ENCODE results near the gene GDPD4.
"Not testable (repeated sequence)": the region's sequence is repeated elsewhere in the genome, so short reads cannot be mapped to it uniquely, and the experiment has no call there.

Gene GDPD4

GRCh38 chr11:77303328-77303727 lies 1.8 kb upstream of the GDPD4 start:
- no peak for DNase-seq (ENCODE audit: low read depth)
- TF ChIP-seq, protein P1, sequence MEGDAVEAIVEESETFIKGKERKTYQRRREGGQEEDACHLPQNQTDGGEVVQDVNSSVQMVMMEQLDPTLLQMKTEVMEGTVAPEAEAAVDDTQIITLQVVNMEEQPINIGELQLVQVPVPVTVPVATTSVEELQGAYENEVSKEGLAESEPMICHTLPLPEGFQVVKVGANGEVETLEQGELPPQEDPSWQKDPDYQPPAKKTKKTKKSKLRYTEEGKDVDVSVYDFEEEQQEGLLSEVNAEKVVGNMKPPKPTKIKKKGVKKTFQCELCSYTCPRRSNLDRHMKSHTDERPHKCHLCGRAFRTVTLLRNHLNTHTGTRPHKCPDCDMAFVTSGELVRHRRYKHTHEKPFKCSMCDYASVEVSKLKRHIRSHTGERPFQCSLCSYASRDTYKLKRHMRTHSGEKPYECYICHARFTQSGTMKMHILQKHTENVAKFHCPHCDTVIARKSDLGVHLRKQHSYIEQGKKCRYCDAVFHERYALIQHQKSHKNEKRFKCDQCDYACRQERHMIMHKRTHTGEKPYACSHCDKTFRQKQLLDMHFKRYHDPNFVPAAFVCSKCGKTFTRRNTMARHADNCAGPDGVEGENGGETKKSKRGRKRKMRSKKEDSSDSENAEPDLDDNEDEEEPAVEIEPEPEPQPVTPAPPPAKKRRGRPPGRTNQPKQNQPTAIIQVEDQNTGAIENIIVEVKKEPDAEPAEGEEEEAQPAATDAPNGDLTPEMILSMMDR (conservative IDR thresholded peaks at IDR 0.05; ENCODE audit: control insufficient read depth, insufficient read depth, low read depth, low read length): no peak
- no peak overlapping the region for H3K4me3 ChIP-seq (ENCODE audit: control insufficient read depth, low read depth, low read length)

- H3K4me3 ChIP-seq (ENCODE audit: control insufficient read depth, low read depth, low read length): no peak overlapping the region
- TF ChIP-seq, protein P1 (conservative IDR thresholded peaks at IDR 0.05; ENCODE audit: control insufficient read depth, insufficient read depth, low read depth, low read length): no peak
- no peak for DNase-seq (ENCODE audit: low read depth)
These were observed 1.3 kb upstream of the GDPD4 start for GRCh38 chr11:77302752-77303151.

GRCh38 chr11:77300695-77301094 lies 791 bp downstream of the GDPD4 start:
- no peak overlapping the region for H3K4me3 ChIP-seq (ENCODE audit: control insufficient read depth, low read depth, low read length)
- DNase-seq (ENCODE audit: low read depth): no peak
- TF ChIP-seq, protein P1 (conservative IDR thresholded peaks at IDR 0.05; ENCODE audit: control insufficient read depth, insufficient read depth, low read depth, low read length): no peak

DNA sequence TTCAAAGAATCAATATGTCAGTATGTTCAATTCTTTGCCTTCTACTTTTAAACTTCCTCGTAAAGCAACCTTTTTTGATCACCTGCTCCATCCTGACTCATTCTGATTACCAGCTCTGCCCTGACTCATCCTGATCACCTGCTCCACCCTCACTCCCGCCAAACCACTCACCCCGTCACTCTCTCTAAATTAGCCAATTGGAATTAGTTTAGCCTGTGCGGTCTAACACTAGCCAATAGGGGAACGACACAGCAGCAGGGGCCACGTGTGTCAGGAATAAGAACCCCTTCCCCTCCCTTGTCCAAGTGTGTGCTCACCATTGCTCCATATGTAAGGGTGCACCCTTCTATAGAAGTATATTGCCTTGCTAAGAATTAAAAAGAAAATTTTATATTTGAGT lies 1.5 kb downstream of the GDPD4 start:
- H3K4me3 ChIP-seq (ENCODE audit: control insufficient read depth, low read depth, low read length): not testable (repeated sequence)
- peak; percentile 62 for DNase-seq (ENCODE audit: low read depth)

DNA sequence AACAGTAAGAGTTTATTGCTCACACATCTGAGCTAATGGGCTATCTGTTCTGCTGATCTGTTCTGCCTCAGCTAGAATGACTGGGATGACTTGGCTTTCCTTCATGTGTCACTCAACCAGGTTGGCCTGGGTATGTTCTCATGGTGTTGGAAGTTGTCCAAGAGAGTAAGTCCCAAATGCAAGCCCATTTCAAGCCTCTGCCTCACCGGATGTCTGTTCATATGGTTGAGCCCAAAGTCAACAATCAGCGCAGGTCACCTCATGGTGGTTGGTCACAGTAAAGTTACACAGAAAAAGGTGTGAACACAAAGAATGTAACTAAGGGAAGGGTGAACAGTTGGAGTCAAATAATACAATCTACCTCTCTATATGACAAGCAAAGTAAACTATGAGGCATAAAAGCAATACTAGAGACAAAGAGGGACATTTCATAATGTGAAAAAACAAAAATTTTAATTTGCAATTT lies 1.9 kb downstream of the GDPD4 start:
- TF ChIP-seq, protein P1 (conservative IDR thresholded peaks at IDR 0.05; ENCODE audit: control insufficient read depth, insufficient read depth, low read depth, low read length): no peak
- no peak overlapping the region for H3K4me3 ChIP-seq (ENCODE audit: control insufficient read depth, low read depth, low read length)
- peak; percentile 45 for DNase-seq (ENCODE audit: low read depth)

GRCh38 chr11:77294040-77294439 lies 7.4 kb downstream of the GDPD4 start:
- TF ChIP-seq, protein P1 (conservative IDR thresholded peaks at IDR 0.05; ENCODE audit: control insufficient read depth, insufficient read depth, low read depth, low read length): no peak
- no peak for DNase-seq (ENCODE audit: low read depth)
- H3K4me3 ChIP-seq (ENCODE audit: control insufficient read depth, low read depth, low read length): no peak overlapping the region

GRCh38 chr11:77289737-77290136 lies 11.7 kb downstream of the GDPD4 start:
- no peak overlapping the region for H3K4me3 ChIP-seq (ENCODE audit: control insufficient read depth, low read depth, low read length)
- TF ChIP-seq, protein P1 (conservative IDR thresholded peaks at IDR 0.05; ENCODE audit: control insufficient read depth, insufficient read depth, low read depth, low read length): no peak
- no peak for DNase-seq (ENCODE audit: low read depth)

All from fibroblast of mammary gland (primary cell).